Stimulated activated CD8-positive, alpha-beta memory T cell treated with anti-CD3 and anti-CD28 coated beads, Interleukin-12 subunit alpha, Interleukin-12 subunit beta, amount 100 ng/mL, for 4 hours (primary cell): ENCODE measurements around the gene CNTNAP2.
"Not testable (repeated sequence)": the region's sequence is repeated elsewhere in the genome, so short reads cannot be mapped to it uniquely, and the experiment has no call there.

ENCODE experiments used
- DNase-seq: peaks from one replicate; pipeline ENCODE4 v3.0.0-alpha.2; 2020; ENCODE audit warnings: low read depth

The CNTNAP2 gene

GRCh38 chr7:147659036-147659995 is 1542.7 kb downstream of the CNTNAP2 start:
- DNase-seq = no peak

GRCh38 chr7:147664541-147664940 is 1547.9 kb downstream of the CNTNAP2 start:
- DNase-seq = no peak

- DNase-seq = no peak
Observed at GRCh38 chr7:147670759-147671158, 1554.2 kb downstream of the CNTNAP2 start.

- DNase-seq = no peak
Observed at GRCh38 chr7:147674705-147675104, 1558.1 kb downstream of the CNTNAP2 start.

GRCh38 chr7:147678943-147679342 is 1562.3 kb downstream of the CNTNAP2 start:
- no peak for DNase-seq

- no peak for DNase-seq
Observed at GRCh38 chr7:147681530-147681929, 1564.9 kb downstream of the CNTNAP2 start.

GRCh38 chr7:147700702-147701101 is 1584.1 kb downstream of the CNTNAP2 start:
- DNase-seq = no peak

- DNase-seq = no peak
Observed at GRCh38 chr7:147707926-147708325, 1591.3 kb downstream of the CNTNAP2 start.

- no peak for DNase-seq
Observed at GRCh38 chr7:147708871-147709270, 1592.3 kb downstream of the CNTNAP2 start.

GRCh38 chr7:147711447-147711846 is 1594.8 kb downstream of the CNTNAP2 start:
- no peak for DNase-seq

- no peak for DNase-seq
Observed at GRCh38 chr7:147721962-147722830, 1605.6 kb downstream of the CNTNAP2 start.

GRCh38 chr7:147723536-147723935 is 1606.9 kb downstream of the CNTNAP2 start:
- DNase-seq = no peak

GRCh38 chr7:147731311-147731710 is 1614.7 kb downstream of the CNTNAP2 start:
- DNase-seq = no peak

- not testable (repeated sequence) for DNase-seq
Observed at GRCh38 chr7:147737559-147738214, 1621.1 kb downstream of the CNTNAP2 start.

- no peak for DNase-seq
Observed at GRCh38 chr7:147742301-147742700, 1625.7 kb downstream of the CNTNAP2 start.

- DNase-seq = no peak
Observed at GRCh38 chr7:147756300-147756699, 1639.7 kb downstream of the CNTNAP2 start.

GRCh38 chr7:147759327-147759943 is 1642.8 kb downstream of the CNTNAP2 start:
- no peak for DNase-seq

GRCh38 chr7:147765301-147765700 is 1648.7 kb downstream of the CNTNAP2 start:
- DNase-seq = no peak

- no peak for DNase-seq
Observed at GRCh38 chr7:147771344-147771743, 1654.7 kb downstream of the CNTNAP2 start.

GRCh38 chr7:147774461-147774860 is 1657.9 kb downstream of the CNTNAP2 start:
- no peak for DNase-seq

GRCh38 chr7:147775516-147776284 is 1659.1 kb downstream of the CNTNAP2 start:
- DNase-seq = no peak
